ENCODE results near the gene AMMECR1L.
"Not testable (repeated sequence)": the region's sequence is repeated elsewhere in the genome, so short reads cannot be mapped to it uniquely, and the experiment has no call there.

Gene AMMECR1L

GRCh38 chr2:127885780-127886592 is at the start of gene AMMECR1L:
AMMECR1L (minus strand) TSS chr2:127885956; CDS start chr2:127874234, 11,722 bp downstream.
- peak within 1 kb of the TSS; percentile 59 for H3K4me3 ChIP-seq (ENCODE audit: control insufficient read depth, low read depth, low read length)
- not testable (repeated sequence) for DNase-seq (ENCODE audit: low read depth)

GRCh38 chr2:127935337-127935736 is 49.6 kb upstream of the AMMECR1L start:
- no peak for DNase-seq (ENCODE audit: low read depth)
- TF ChIP-seq, protein P1, sequence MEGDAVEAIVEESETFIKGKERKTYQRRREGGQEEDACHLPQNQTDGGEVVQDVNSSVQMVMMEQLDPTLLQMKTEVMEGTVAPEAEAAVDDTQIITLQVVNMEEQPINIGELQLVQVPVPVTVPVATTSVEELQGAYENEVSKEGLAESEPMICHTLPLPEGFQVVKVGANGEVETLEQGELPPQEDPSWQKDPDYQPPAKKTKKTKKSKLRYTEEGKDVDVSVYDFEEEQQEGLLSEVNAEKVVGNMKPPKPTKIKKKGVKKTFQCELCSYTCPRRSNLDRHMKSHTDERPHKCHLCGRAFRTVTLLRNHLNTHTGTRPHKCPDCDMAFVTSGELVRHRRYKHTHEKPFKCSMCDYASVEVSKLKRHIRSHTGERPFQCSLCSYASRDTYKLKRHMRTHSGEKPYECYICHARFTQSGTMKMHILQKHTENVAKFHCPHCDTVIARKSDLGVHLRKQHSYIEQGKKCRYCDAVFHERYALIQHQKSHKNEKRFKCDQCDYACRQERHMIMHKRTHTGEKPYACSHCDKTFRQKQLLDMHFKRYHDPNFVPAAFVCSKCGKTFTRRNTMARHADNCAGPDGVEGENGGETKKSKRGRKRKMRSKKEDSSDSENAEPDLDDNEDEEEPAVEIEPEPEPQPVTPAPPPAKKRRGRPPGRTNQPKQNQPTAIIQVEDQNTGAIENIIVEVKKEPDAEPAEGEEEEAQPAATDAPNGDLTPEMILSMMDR (IDR thresholded peaks at IDR 0.05; ENCODE audit: control insufficient read depth, insufficient read depth, low read depth, low read length, missing control alignments), result no peak
- no peak overlapping the region for H3K4me3 ChIP-seq (ENCODE audit: control insufficient read depth, low read depth, low read length)

DNA sequence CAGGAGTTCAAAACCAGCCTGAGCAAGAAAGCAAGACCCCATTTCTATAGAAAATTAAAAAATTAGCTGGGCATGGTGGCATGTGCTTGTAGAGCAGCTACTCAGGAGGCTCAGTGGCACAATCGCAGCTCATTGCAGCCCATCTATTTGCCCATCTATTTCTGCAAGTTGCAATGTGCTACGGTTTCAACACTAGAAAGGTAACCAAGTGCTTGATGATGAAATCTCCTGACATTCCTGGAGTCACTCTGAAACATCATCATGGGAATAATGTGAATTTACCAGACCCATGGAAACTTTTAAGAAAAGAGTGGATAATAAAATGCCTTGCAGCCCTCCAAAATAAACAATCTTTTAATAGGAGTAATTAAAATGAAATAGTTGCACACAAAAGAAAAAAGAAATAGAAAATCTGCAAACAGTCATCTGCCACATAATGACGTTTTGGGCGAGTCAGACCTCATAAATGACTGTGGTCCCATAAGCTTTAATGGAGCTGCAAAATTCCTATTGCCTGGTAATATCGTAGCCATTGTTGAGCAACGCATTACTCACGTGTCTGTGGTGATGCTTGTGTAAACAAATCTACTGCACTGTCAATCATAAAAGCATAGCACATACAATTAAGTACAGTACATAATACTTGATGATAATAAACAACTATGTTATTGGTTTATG is 46.6 kb upstream of the AMMECR1L start:
- TF ChIP-seq, protein P1 (IDR thresholded peaks at IDR 0.05; ENCODE audit: control insufficient read depth, insufficient read depth, low read depth, low read length, missing control alignments), result no peak
- no peak overlapping the region for H3K4me3 ChIP-seq (ENCODE audit: control insufficient read depth, low read depth, low read length)
- DNase-seq (ENCODE audit: low read depth), result peak; percentile 83

- H3K4me3 ChIP-seq (ENCODE audit: control insufficient read depth, low read depth, low read length), result no peak overlapping the region
- DNase-seq (ENCODE audit: low read depth), result no peak
- TF ChIP-seq, protein P1 (IDR thresholded peaks at IDR 0.05; ENCODE audit: control insufficient read depth, insufficient read depth, low read depth, low read length, missing control alignments), result no peak
These were observed 43.7 kb upstream of the AMMECR1L start for GRCh38 chr2:127929449-127929848.

DNA sequence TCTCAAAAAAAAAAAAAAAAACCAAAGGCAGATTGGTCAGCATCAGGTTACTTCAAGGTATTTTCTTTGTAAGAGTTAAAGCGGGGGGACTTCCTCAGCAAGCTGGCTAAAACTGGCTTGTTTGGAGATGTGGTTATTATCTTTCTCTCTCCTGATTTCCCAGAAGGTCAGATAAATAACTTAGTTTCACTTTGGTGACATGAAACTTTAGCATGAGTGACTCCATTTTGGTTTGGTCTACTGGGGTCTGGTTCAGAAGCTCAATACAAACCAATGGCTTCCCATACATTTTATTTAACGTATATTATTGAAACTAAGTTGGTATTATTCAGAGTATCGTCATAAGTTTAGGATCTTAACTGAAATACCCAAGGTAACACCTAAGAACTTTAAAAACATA is 41.6 kb upstream of the AMMECR1L start:
- H3K4me3 ChIP-seq (ENCODE audit: control insufficient read depth, low read depth, low read length), result no peak overlapping the region
- TF ChIP-seq, protein P1 (IDR thresholded peaks at IDR 0.05; ENCODE audit: control insufficient read depth, insufficient read depth, low read depth, low read length, missing control alignments), result no peak
- DNase-seq (ENCODE audit: low read depth), result no peak

GRCh38 chr2:127917916-127918315 is 32.2 kb upstream of the AMMECR1L start:
- no peak overlapping the region for H3K4me3 ChIP-seq (ENCODE audit: control insufficient read depth, low read depth, low read length)
- peak; percentile 3 for DNase-seq (ENCODE audit: low read depth)
- TF ChIP-seq, protein P1 (IDR thresholded peaks at IDR 0.05; ENCODE audit: control insufficient read depth, insufficient read depth, low read depth, low read length, missing control alignments), result no peak

GRCh38 chr2:127913808-127914457 is 28.2 kb upstream of the AMMECR1L start:
- no peak for DNase-seq (ENCODE audit: low read depth)
- no peak overlapping the region for H3K4me3 ChIP-seq (ENCODE audit: control insufficient read depth, low read depth, low read length)
- TF ChIP-seq, protein P1 (IDR thresholded peaks at IDR 0.05; ENCODE audit: control insufficient read depth, insufficient read depth, low read depth, low read length, missing control alignments), result no peak
